ENCODE measurements around the gene HECTD2.
"Not testable (repeated sequence)": the region's sequence is repeated elsewhere in the genome, so short reads cannot be mapped to it uniquely, and the experiment has no call there.

Gene HECTD2

GRCh38 chr10:91420868-91421267 lies 10.7 kb downstream of the HECTD2 start:
- no peaks in the 10 kb centered on the region for H3K36me3 ChIP-seq (ENCODE audit: control insufficient read depth, insufficient read depth, low read length)
- no peak overlapping the region for H3K4me3 ChIP-seq (ENCODE audit: low read length)
- no peaks in the 10 kb centered on the region for H3K4me1 ChIP-seq (ENCODE audit: control insufficient read depth, insufficient read depth, low read length)
- H3K9me3 ChIP-seq (ENCODE audit: control insufficient read depth, low read length): no peaks in the 10 kb centered on the region
- H3K9ac ChIP-seq (ENCODE audit: low read length): no peak overlapping the region
- H3K27me3 ChIP-seq (ENCODE audit: control insufficient read depth, insufficient read depth, low read length): no peaks in the 10 kb centered on the region

DNA sequence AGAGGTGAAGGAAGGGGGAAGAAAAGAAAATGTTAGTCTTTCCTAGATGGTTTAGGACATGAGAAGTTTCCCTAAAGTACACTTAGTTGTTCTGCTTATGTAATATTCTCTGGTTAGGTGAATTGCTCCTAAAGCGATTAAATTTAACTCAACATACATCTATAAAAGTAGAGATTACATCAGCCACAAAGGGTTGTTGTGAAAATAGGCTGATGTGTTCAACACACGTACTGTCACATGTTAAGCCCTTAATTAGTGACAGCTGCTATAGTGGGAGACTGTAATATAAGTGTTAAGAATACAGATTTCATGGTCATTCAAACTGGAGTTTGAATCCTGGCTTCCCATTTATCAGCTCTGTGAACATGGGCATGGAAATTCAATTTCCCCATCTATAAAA lies 12.8 kb downstream of the HECTD2 start:
- H3K4me3 ChIP-seq (ENCODE audit: low read length): no peak overlapping the region
- no peak overlapping the region for H3K9ac ChIP-seq (ENCODE audit: low read length)
- no peaks in the 10 kb centered on the region for H3K27me3 ChIP-seq (ENCODE audit: control insufficient read depth, insufficient read depth, low read length)
- no peaks in the 10 kb centered on the region for H3K36me3 ChIP-seq (ENCODE audit: control insufficient read depth, insufficient read depth, low read length)
- no peaks in the 10 kb centered on the region for H3K4me1 ChIP-seq (ENCODE audit: control insufficient read depth, insufficient read depth, low read length)
- no peaks in the 10 kb centered on the region for H3K9me3 ChIP-seq (ENCODE audit: control insufficient read depth, low read length)

- Histone ChIP-seq H3K36me3 (ENCODE audit: control insufficient read depth, insufficient read depth, low read length) (no peaks in the 10 kb centered on the region), H3K9me3 (ENCODE audit: control insufficient read depth, low read length) (no peaks in the 10 kb centered on the region), H3K9ac (ENCODE audit: low read length) (no peak overlapping the region), H3K27me3 (ENCODE audit: control insufficient read depth, insufficient read depth, low read length) (no peaks in the 10 kb centered on the region), H3K4me3 (ENCODE audit: low read length) (no peak overlapping the region), H3K4me1 (ENCODE audit: control insufficient read depth, insufficient read depth, low read length) (no peaks in the 10 kb centered on the region)
These were observed 13.9 kb downstream of the HECTD2 start for GRCh38 chr10:91424016-91424415.

- no peaks in the 10 kb centered on the region for H3K27me3 ChIP-seq (ENCODE audit: control insufficient read depth, insufficient read depth, low read length)
- no peak overlapping the region for H3K9ac ChIP-seq (ENCODE audit: low read length)
- H3K36me3 ChIP-seq (ENCODE audit: control insufficient read depth, insufficient read depth, low read length): no peaks in the 10 kb centered on the region
- H3K4me3 ChIP-seq (ENCODE audit: low read length): no peak overlapping the region
- H3K4me1 ChIP-seq (ENCODE audit: control insufficient read depth, insufficient read depth, low read length): no peaks in the 10 kb centered on the region
- H3K9me3 ChIP-seq (ENCODE audit: control insufficient read depth, low read length): no peaks in the 10 kb centered on the region
These were observed 22.0 kb downstream of the HECTD2 start for GRCh38 chr10:91432175-91432574.

DNA sequence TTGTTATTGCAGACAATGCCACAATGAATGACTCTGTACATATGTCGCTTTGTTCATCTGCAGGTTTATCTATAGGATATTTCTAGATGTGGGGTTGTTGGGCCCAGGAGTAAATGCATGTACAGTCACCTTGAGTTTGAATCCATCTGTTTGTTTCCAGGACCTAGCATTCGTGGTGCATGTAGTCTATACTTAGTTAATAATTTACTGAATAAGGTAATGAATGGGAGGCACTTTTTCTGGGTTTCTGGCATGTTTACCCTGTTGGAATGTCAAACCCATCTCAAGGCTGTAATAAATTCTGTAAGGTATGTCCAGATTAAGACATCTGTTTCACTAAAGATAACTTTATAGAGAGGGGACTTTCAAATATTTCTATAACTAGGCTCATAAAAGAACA lies 23.5 kb downstream of the HECTD2 start:
- Histone ChIP-seq H3K4me1 (ENCODE audit: control insufficient read depth, insufficient read depth, low read length) (no peaks in the 10 kb centered on the region), H3K9ac (ENCODE audit: low read length) (no peak overlapping the region), H3K36me3 (ENCODE audit: control insufficient read depth, insufficient read depth, low read length) (no peaks in the 10 kb centered on the region), H3K4me3 (ENCODE audit: low read length) (no peak overlapping the region), H3K9me3 (ENCODE audit: control insufficient read depth, low read length) (no peaks in the 10 kb centered on the region), H3K27me3 (ENCODE audit: control insufficient read depth, insufficient read depth, low read length) (no peaks in the 10 kb centered on the region)

- no peaks in the 10 kb centered on the region for H3K27me3 ChIP-seq (ENCODE audit: control insufficient read depth, insufficient read depth, low read length)
- no peak overlapping the region for H3K4me3 ChIP-seq (ENCODE audit: low read length)
- no peaks in the 10 kb centered on the region for H3K9me3 ChIP-seq (ENCODE audit: control insufficient read depth, low read length)
- H3K9ac ChIP-seq (ENCODE audit: low read length): no peak overlapping the region
- H3K4me1 ChIP-seq (ENCODE audit: control insufficient read depth, insufficient read depth, low read length): no peaks in the 10 kb centered on the region
- no peaks in the 10 kb centered on the region for H3K36me3 ChIP-seq (ENCODE audit: control insufficient read depth, insufficient read depth, low read length)
These were observed 23.9 kb downstream of the HECTD2 start for GRCh38 chr10:91434041-91434440.

GRCh38 chr10:91435241-91435640 lies 25.1 kb downstream of the HECTD2 start:
- H3K4me1 ChIP-seq (ENCODE audit: control insufficient read depth, insufficient read depth, low read length): no peaks in the 10 kb centered on the region
- no peak overlapping the region for H3K9ac ChIP-seq (ENCODE audit: low read length)
- no peak overlapping the region for H3K4me3 ChIP-seq (ENCODE audit: low read length)
- no peaks in the 10 kb centered on the region for H3K36me3 ChIP-seq (ENCODE audit: control insufficient read depth, insufficient read depth, low read length)
- no peaks in the 10 kb centered on the region for H3K27me3 ChIP-seq (ENCODE audit: control insufficient read depth, insufficient read depth, low read length)
- H3K9me3 ChIP-seq (ENCODE audit: control insufficient read depth, low read length): no peaks in the 10 kb centered on the region

GRCh38 chr10:91438228-91438627 lies 28.1 kb downstream of the HECTD2 start:
- H3K36me3 ChIP-seq (ENCODE audit: control insufficient read depth, insufficient read depth, low read length); H3K9ac ChIP-seq (ENCODE audit: low read length); H3K4me3 ChIP-seq (ENCODE audit: low read length); H3K9me3 ChIP-seq (ENCODE audit: control insufficient read depth, low read length); H3K27me3 ChIP-seq (ENCODE audit: control insufficient read depth, insufficient read depth, low read length); H3K4me1 ChIP-seq (ENCODE audit: control insufficient read depth, insufficient read depth, low read length): not testable (repeated sequence)

GRCh38 chr10:91444211-91445182 lies 34.4 kb downstream of the HECTD2 start:
- no peak overlapping the region for H3K4me3 ChIP-seq (ENCODE audit: low read length)
- no peaks in the 10 kb centered on the region for H3K27me3 ChIP-seq (ENCODE audit: control insufficient read depth, insufficient read depth, low read length)
- no peaks in the 10 kb centered on the region for H3K36me3 ChIP-seq (ENCODE audit: control insufficient read depth, insufficient read depth, low read length)
- H3K9me3 ChIP-seq (ENCODE audit: control insufficient read depth, low read length): no peaks in the 10 kb centered on the region
- H3K4me1 ChIP-seq (ENCODE audit: control insufficient read depth, insufficient read depth, low read length): peaks cover 5% of the 10 kb centered on the region
- H3K9ac ChIP-seq (ENCODE audit: low read length): no peak overlapping the region

DNA sequence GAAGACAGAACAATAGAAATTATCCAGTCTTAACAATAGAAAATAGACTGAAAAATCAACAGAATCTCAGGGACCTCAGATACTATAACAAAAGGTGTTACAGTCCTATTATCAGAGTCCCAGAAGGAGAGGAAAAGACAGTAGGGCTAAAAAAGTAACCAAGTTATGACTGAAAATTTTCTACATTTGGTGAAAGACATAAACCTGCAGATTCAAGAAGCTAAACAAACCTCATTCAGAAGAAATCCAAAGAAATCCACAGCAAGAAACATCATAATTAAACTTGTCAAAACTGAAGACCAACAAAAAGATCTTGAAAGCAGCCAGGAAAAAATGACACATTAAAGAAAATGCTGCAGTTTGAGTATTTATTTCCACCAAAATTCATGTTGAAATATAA lies 41.9 kb downstream of the HECTD2 start:
- H3K4me3 ChIP-seq (ENCODE audit: low read length): no peak overlapping the region
- H3K27me3 ChIP-seq (ENCODE audit: control insufficient read depth, insufficient read depth, low read length): no peaks in the 10 kb centered on the region
- H3K9ac ChIP-seq (ENCODE audit: low read length): no peak overlapping the region
- no peaks in the 10 kb centered on the region for H3K4me1 ChIP-seq (ENCODE audit: control insufficient read depth, insufficient read depth, low read length)
- H3K36me3 ChIP-seq (ENCODE audit: control insufficient read depth, insufficient read depth, low read length): no peaks in the 10 kb centered on the region
- no peaks in the 10 kb centered on the region for H3K9me3 ChIP-seq (ENCODE audit: control insufficient read depth, low read length)

DNA sequence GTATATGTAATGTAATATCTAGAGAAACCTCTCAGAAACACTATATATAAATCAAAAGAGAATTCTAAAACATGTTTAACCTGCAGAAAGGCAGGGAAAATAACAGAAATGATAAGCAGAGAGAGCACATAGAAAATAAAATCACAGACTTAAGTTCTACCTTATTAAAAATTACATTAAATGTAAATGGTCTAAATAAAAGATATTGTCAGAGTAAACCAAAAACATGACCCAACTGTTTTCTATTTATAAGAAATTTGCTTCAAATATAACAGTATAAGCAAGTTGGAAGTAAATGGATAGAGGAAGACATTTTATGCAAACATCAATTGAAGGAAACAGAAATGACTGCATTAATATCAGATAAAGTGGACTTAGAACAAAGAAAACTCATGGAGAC lies 43.4 kb downstream of the HECTD2 start:
- Histone ChIP-seq H3K27me3 (ENCODE audit: control insufficient read depth, insufficient read depth, low read length) (no peaks in the 10 kb centered on the region), H3K9me3 (ENCODE audit: control insufficient read depth, low read length) (no peaks in the 10 kb centered on the region), H3K9ac (ENCODE audit: low read length) (no peak overlapping the region), H3K36me3 (ENCODE audit: control insufficient read depth, insufficient read depth, low read length) (no peaks in the 10 kb centered on the region), H3K4me3 (ENCODE audit: low read length) (no peak overlapping the region), H3K4me1 (ENCODE audit: control insufficient read depth, insufficient read depth, low read length) (no peaks in the 10 kb centered on the region)

GRCh38 chr10:91455135-91455534 lies 45.0 kb downstream of the HECTD2 start:
- H3K4me1 ChIP-seq (ENCODE audit: control insufficient read depth, insufficient read depth, low read length); H3K36me3 ChIP-seq (ENCODE audit: control insufficient read depth, insufficient read depth, low read length); H3K9ac ChIP-seq (ENCODE audit: low read length); H3K4me3 ChIP-seq (ENCODE audit: low read length); H3K9me3 ChIP-seq (ENCODE audit: control insufficient read depth, low read length); H3K27me3 ChIP-seq (ENCODE audit: control insufficient read depth, insufficient read depth, low read length): not testable (repeated sequence)
